Fibroblast of lung (primary cell): ENCODE measurements around the gene GPC3. TPM values are rescaled to one million over a fixed set of nuclear protein-coding genes. Genes with fewer than 3 reads are reported as not detected.
A peak's percentile ranks its signal among the peaks of the same experiment; 100 is the strongest.

ENCODE experiments used
- DNase-seq, 2 donors: peaks; one replicate each; pipeline versions ENCODE4 v3.0.0 to v3.0.0-alpha.2; 2010; ENCODE audit warnings: low read depth in 2 of 2
- H2AFZ ChIP-seq: 2 replicates; pipeline ENCODE4 v1.5.1; 2012; ENCODE audit warnings: low read length, control low read depth, inconsistent platforms
- H3K27ac ChIP-seq: 2 replicates; pipeline ENCODE4 v1.5.1; 2011; ENCODE audit warnings: low read length, control low read depth; ENCODE audit not compliant: insufficient read depth
- H3K27me3 ChIP-seq: 2 replicates; pipeline ENCODE4 v1.5.1; 2011; ENCODE audit warnings: mild to moderate bottlenecking, low read length; ENCODE audit not compliant: control insufficient read depth, insufficient read depth
- H3K36me3 ChIP-seq: 2 replicates; pipeline ENCODE4 v1.5.1; 2011; ENCODE audit warnings: low read length; ENCODE audit not compliant: control insufficient read depth, insufficient read depth
- H3K4me1 ChIP-seq: 2 replicates; pipeline ENCODE4 v1.5.1; 2011; ENCODE audit warnings: low read length; ENCODE audit not compliant: control insufficient read depth, insufficient read depth; ENCODE audit errors: extremely low read depth
- H3K4me2 ChIP-seq: 2 replicates; pipeline ENCODE4 v1.5.1; 2011; ENCODE audit warnings: low read length, control low read depth; ENCODE audit not compliant: insufficient read depth; ENCODE audit errors: extremely low read depth
- H3K4me3 ChIP-seq, 4 experiments: fragments of 200-600 bp in 1 of 4; sonication (generic) in 1 of 4; replicated peaks in 1 of 4; 2 replicates each; pipeline ENCODE4 v1.5.1; 2011 to 2016; ENCODE audit warnings: low read length in 4 of 4, low read depth in 3 of 4, mild to moderate bottlenecking in 3 of 4, control low read depth in 2 of 4, inconsistent platforms in 1 of 4, mixed read lengths in 1 of 4; ENCODE audit not compliant: insufficient read depth in 1 of 4; ENCODE audit errors: control extremely low read depth in 1 of 4
- H3K79me2 ChIP-seq: 2 replicates; pipeline ENCODE4 v1.5.1; 2012; ENCODE audit warnings: mild to moderate bottlenecking, low read length, inconsistent platforms; ENCODE audit not compliant: control insufficient read depth, insufficient read depth
- H3K9ac ChIP-seq: 2 replicates; pipeline ENCODE4 v1.5.1; 2011; ENCODE audit warnings: mild to moderate bottlenecking, low read length, control low read depth; ENCODE audit not compliant: insufficient read depth
- H3K9me3 ChIP-seq: 2 replicates; pipeline ENCODE4 v1.5.1; 2012; ENCODE audit warnings: low read depth, low read length; ENCODE audit not compliant: control insufficient read depth, insufficient read depth
- H4K20me1 ChIP-seq: 2 replicates; pipeline ENCODE4 v1.5.1; 2011; ENCODE audit warnings: low read length; ENCODE audit not compliant: control insufficient read depth, insufficient read depth; ENCODE audit errors: extremely low read depth
- CTCF ChIP-seq, 2 donors: IDR thresholded peaks in 1 of 2; conservative IDR thresholded peaks in 1 of 2; 1 replicate in 1 of 2; 2 replicates in 1 of 2; pipeline ENCODE4 v1.5.1; 2011 to 2012; ENCODE audit warnings: low read length in 2 of 2, control low read depth in 1 of 2, inconsistent platforms in 1 of 2, low read depth in 1 of 2, mild to moderate bottlenecking in 1 of 2
- EZH2 ChIP-seq: IDR thresholded peaks from 2 replicates; pipeline ENCODE4 v1.5.1; 2012; ENCODE audit warnings: low read length, control low read depth, mild to moderate bottlenecking; ENCODE audit errors: missing control alignments
- polyA plus RNA-seq, 2 donors: library from polyadenylated mRNA; depleted of rRNA in 1 of 2; stranded (reverse) in 1 of 2; unstranded in 1 of 2; fragments of >200 nt; gene quantifications; 2 replicates each; pipeline ENCODE4 v1.2.1, GENCODE V29; 2011 to 2012; ENCODE audit warnings: missing spikeins in 1 of 2
- total RNA-seq: library from RNA; depleted of rRNA; stranded (reverse); fragments of >200 nt; gene quantifications from 2 replicates; pipeline ENCODE4 v1.2.1, GENCODE V29; 2014

GPC3 gene
- total and polyA plus RNA-seq, 2 donors (not counting 1 experiment from before 2014, with no cell fraction given), result 6.4 to 7.1 TPM

- Histone ChIP-seq H3K4me3 (no peak overlapping the region), H3K27ac (no peak overlapping the region), H3K36me3 (no peaks in the 10 kb centered on the region), H3K79me2 (no peaks in the 10 kb centered on the region), H4K20me1 (no peaks in the 10 kb centered on the region), H3K9me3 (no peaks in the 10 kb centered on the region), H3K4me1 (no peaks in the 10 kb centered on the region), H3K9ac (no peak overlapping the region), H3K4me2 (no peak overlapping the region), H2AFZ (no peak overlapping the region), H3K27me3 (no peaks in the 10 kb centered on the region)
- TF ChIP-seq CTCF (conservative IDR thresholded peaks at IDR 0.05 in 1 of 2, IDR thresholded peaks at IDR 0.05 in 1 of 2; ENCODE audit: low read depth in 1 of 2, low read length in 2 of 2) (no peak), EZH2 (no peak)
- DNase-seq, result no peak
Observed at GRCh38 chrX:133864236-133864635, 121.2 kb downstream of the GPC3 start.

GRCh38 chrX:133859860-133860259 is 125.5 kb downstream of the GPC3 start:
- no peaks in the 10 kb centered on the region for H4K20me1 ChIP-seq
- no peaks in the 10 kb centered on the region for H3K36me3 ChIP-seq
- peak; percentile 54 to 69 for DNase-seq
- peak overlapping the region; percentile 13 for H3K4me2 ChIP-seq
- H3K4me3 ChIP-seq, result no peak overlapping the region
- H3K27ac ChIP-seq, result no peak overlapping the region
- no peak overlapping the region for H3K9ac ChIP-seq
- TF ChIP-seq CTCF (conservative IDR thresholded peaks at IDR 0.05 in 1 of 2, IDR thresholded peaks at IDR 0.05 in 1 of 2; ENCODE audit: low read depth in 1 of 2, low read length in 2 of 2) (no peak), EZH2 (no peak)
- no peaks in the 10 kb centered on the region for H3K79me2 ChIP-seq
- H3K27me3 ChIP-seq, result no peaks in the 10 kb centered on the region
- no peaks in the 10 kb centered on the region for H3K4me1 ChIP-seq
- no peak overlapping the region for H2AFZ ChIP-seq
- no peaks in the 10 kb centered on the region for H3K9me3 ChIP-seq

- Histone ChIP-seq H3K27ac (no peak overlapping the region), H3K36me3 (no peaks in the 10 kb centered on the region), H3K4me2 (no peak overlapping the region), H3K79me2 (no peaks in the 10 kb centered on the region), H3K27me3 (no peaks in the 10 kb centered on the region), H2AFZ (no peak overlapping the region), H4K20me1 (no peaks in the 10 kb centered on the region), H3K4me3 (no peak overlapping the region), H3K4me1 (no peaks in the 10 kb centered on the region), H3K9me3 (no peaks in the 10 kb centered on the region), H3K9ac (no peak overlapping the region)
- TF ChIP-seq CTCF (conservative IDR thresholded peaks at IDR 0.05 in 1 of 2, IDR thresholded peaks at IDR 0.05 in 1 of 2; ENCODE audit: low read depth in 1 of 2, low read length in 2 of 2), result no peak
- no peak for TF ChIP-seq EZH2
- DNase-seq, result no peak
Observed at GRCh38 chrX:133859336-133859735, 126.1 kb downstream of the GPC3 start.
